Sigmoid colon (tissue), 7 donors: ENCODE results near the gene C17orf67. TPM values are rescaled to one million over a fixed set of nuclear protein-coding genes. Genes with fewer than 3 reads are reported as not detected.

Source experiments
- DNase-seq: peaks from one replicate; pipeline ENCODE4 v3.0.0-alpha.2; 2019
- H3K27ac ChIP-seq, 4 donors: fragments of 200-600 bp; sonication (generic); one replicate each; pipeline ENCODE4 v1.5.1; 2016 to 2019; ENCODE audit warnings: mild to moderate bottlenecking in 1 of 4
- H3K27me3 ChIP-seq, 3 donors: fragments of 200-600 bp; sonication (generic); one replicate each; pipeline ENCODE4 v1.5.1; 2019; ENCODE audit warnings: mild to moderate bottlenecking in 1 of 3
- H3K36me3 ChIP-seq, 4 donors: fragments of 200-600 bp; sonication (generic); one replicate each; pipeline ENCODE4 v1.5.1; 2016 to 2019
- H3K4me1 ChIP-seq, 4 donors: fragments of 200-600 bp; sonication (generic); one replicate each; pipeline ENCODE4 v1.5.1; 2017 to 2019
- H3K4me3 ChIP-seq, 4 donors: fragments of 200-600 bp; sonication (generic); one replicate each; pipeline ENCODE4 v1.5.1; 2017 to 2019; ENCODE audit warnings: mild to moderate bottlenecking in 2 of 4, moderate library complexity in 1 of 4
- H3K9me3 ChIP-seq, 4 donors: fragments of 200-600 bp in 3 of 4; sonication (generic) in 3 of 4; one replicate each; pipeline versions ENCODE4 v1.5.1 to v1.6.1; 2013 to 2019
- CTCF ChIP-seq, 4 experiments: fragments of 450-650 bp in 3 of 4; fragments of 200-600 bp in 1 of 4; IDR thresholded peaks; one replicate each; pipeline ENCODE4 v1.5.1; 2016 to 2019; ENCODE audit warnings: antibody characterized with exemption in 4 of 4, mild to moderate bottlenecking in 3 of 4, moderate library complexity in 2 of 4
- EP300 ChIP-seq, 4 donors: sonication (generic); formaldehyde crosslinking; IDR thresholded peaks; one replicate each; pipeline ENCODE4 v1.6.1; 2017; ENCODE audit warnings: antibody characterized with exemption in 4 of 4
- POLR2A ChIP-seq, 2 donors: fragments of 450-650 bp; IDR thresholded peaks; one replicate each; pipeline ENCODE4 v1.6.1; 2016; ENCODE audit warnings: antibody characterized with exemption in 2 of 2, mild to moderate bottlenecking in 2 of 2, moderate library complexity in 2 of 2
- POLR2AphosphoS5 ChIP-seq, 4 donors: sonication (generic); formaldehyde crosslinking; IDR thresholded peaks; one replicate each; pipeline ENCODE4 v1.6.1; 2017; ENCODE audit warnings: antibody characterized with exemption in 4 of 4
- WGBS, 2 donors: extraction: QIAGEN DNeasy Blood & Tissue Kit; methylation state at CpG; one replicate each; pipeline ENCODE4 v1.1.7; 2013; 5-methylcytosine and 5-hydroxymethylcytosine counted together
- intact Hi-C: fragments of 100-400 bp; cut with DNase I; formaldehyde crosslinking; loops from one replicate; pipeline ENCODE4 v1.15.1; 2023
- polyA plus RNA-seq, 3 donors: library from polyadenylated mRNA; stranded (reverse); fragments of 200-250 nt; gene quantifications; one replicate each; pipeline ENCODE4 v1.2.3, GENCODE V29; 2013
- total RNA-seq, 4 donors: library from RNA; depleted of rRNA; stranded (reverse); fragments of >200 nt; gene quantifications; one replicate each; pipeline ENCODE4 v1.1.0, GENCODE V29; 2016
- donor health status: healthy with polysubstance abuse.
- donor health status: Bipolar disorder and iron deficiency.
- donor health status: healthy.

Gene C17orf67
- total and polyA plus RNA-seq, 7 donors, result 0.99 to 2.8 (median 1.9) TPM; not detected in 1

- Histone ChIP-seq H3K36me3 (no peaks in the 10 kb centered on the region), H3K27ac (no peak overlapping the region), H3K4me1 (peaks cover 0 to 8% (median 0%) of the 10 kb centered on the region in 4 donors), H3K27me3 (no peaks in the 10 kb centered on the region), H3K4me3 (no peak overlapping the region), H3K9me3 (no peaks in the 10 kb centered on the region)
- intact Hi-C loops, result loop anchor here (1.0 kb wide), 1 partner anchor 120 kb away; no protein-coding TSS in a partner anchor
- WGBS, 2 donors, result 8 to 26% methylated on average over 14 of the region's 14 CpGs
- no peak for DNase-seq
- no peak for TF ChIP-seq POLR2A (IDR thresholded peaks at IDR 0.05)
- no peak for TF ChIP-seq EP300 (IDR thresholded peaks at IDR 0.05)
- no peak for TF ChIP-seq POLR2AphosphoS5 (IDR thresholded peaks at IDR 0.05)
- peak; percentile 68 to 87 (median 79) for TF ChIP-seq CTCF (IDR thresholded peaks at IDR 0.05)
Measured at GRCh38 chr17:56819431-56820145, 14.1 kb downstream of the C17orf67 start.

- H3K27me3 ChIP-seq, result no peaks in the 10 kb centered on the region
- no peaks in the 10 kb centered on the region for H3K36me3 ChIP-seq
- H3K4me3 ChIP-seq, result no peak overlapping the region
- intact Hi-C loops, result loop anchor here (1.0 kb wide), 1 partner anchor 120 kb away; no protein-coding TSS in a partner anchor
- no peaks in the 10 kb centered on the region for H3K9me3 ChIP-seq
- H3K27ac ChIP-seq, result no peak overlapping the region
- WGBS, 2 donors, result 87 to 91% methylated on average over 2 of the region's 2 CpGs
- no peak for DNase-seq
- TF ChIP-seq POLR2AphosphoS5 (IDR thresholded peaks at IDR 0.05) (no peak), POLR2A (IDR thresholded peaks at IDR 0.05) (no peak), CTCF (IDR thresholded peaks at IDR 0.05) (no peak), EP300 (IDR thresholded peaks at IDR 0.05) (no peak)
- H3K4me1 ChIP-seq, result peaks cover 0 to 8% (median 0%) of the 10 kb centered on the region in 4 donors
Measured at GRCh38 chr17:56819030-56819429, 14.7 kb downstream of the C17orf67 start.

- H3K36me3 ChIP-seq, result no peaks in the 10 kb centered on the region
- TF ChIP-seq POLR2A (IDR thresholded peaks at IDR 0.05) (no peak), POLR2AphosphoS5 (IDR thresholded peaks at IDR 0.05) (no peak), CTCF (IDR thresholded peaks at IDR 0.05) (no peak), EP300 (IDR thresholded peaks at IDR 0.05) (no peak)
- H3K27me3 ChIP-seq, result no peaks in the 10 kb centered on the region
- H3K9me3 ChIP-seq, result no peaks in the 10 kb centered on the region
- no peak overlapping the region for H3K4me3 ChIP-seq
- intact Hi-C loops, result no loop called here
- peaks cover 0 to 8% (median 0%) of the 10 kb centered on the region in 4 donors for H3K4me1 ChIP-seq
- H3K27ac ChIP-seq, result no peak overlapping the region
- DNase-seq, result no peak
Measured at GRCh38 chr17:56817066-56817465, 16.7 kb downstream of the C17orf67 start.

GRCh38 chr17:56815711-56816110 is 18.0 kb downstream of the C17orf67 start:
- Histone ChIP-seq H3K4me1 (peaks cover 0 to 8% (median 0%) of the 10 kb centered on the region in 4 donors), H3K27ac (no peak overlapping the region), H3K36me3 (no peaks in the 10 kb centered on the region), H3K27me3 (no peaks in the 10 kb centered on the region), H3K4me3 (no peak overlapping the region), H3K9me3 (no peaks in the 10 kb centered on the region)
- 84% methylated on average over 6 of the region's 6 CpGs for WGBS, 2 donors
- intact Hi-C loops, result no loop called here
- no peak for DNase-seq
- TF ChIP-seq POLR2AphosphoS5 (IDR thresholded peaks at IDR 0.05) (no peak), CTCF (IDR thresholded peaks at IDR 0.05) (no peak), POLR2A (IDR thresholded peaks at IDR 0.05) (no peak), EP300 (IDR thresholded peaks at IDR 0.05) (no peak)
